IgD-negative memory B cell (primary cell): ENCODE measurements around the gene AGXT. TPM values are rescaled to one million over a fixed set of nuclear protein-coding genes. Genes with fewer than 3 reads are reported as not detected.

Experiments used
- H3K27ac Mint-ChIP-seq, 3 donors: one replicate each; pipeline ENCODE4 v1.8.0; 2020 to 2022; ENCODE audit warnings: mild to moderate bottlenecking in 3 of 3, mixed read lengths in 3 of 3, moderate library complexity in 1 of 3
- H3K27me3 Mint-ChIP-seq: one replicate; pipeline ENCODE4 v1.8.0; 2021; ENCODE audit warnings: mixed read lengths
- H3K36me3 Mint-ChIP-seq: one replicate; pipeline ENCODE4 v1.8.0; 2020; ENCODE audit warnings: mild to moderate bottlenecking, mixed read lengths
- H3K4me1 Mint-ChIP-seq, 3 donors: one replicate each; pipeline ENCODE4 v1.8.0; 2020 to 2022; ENCODE audit warnings: mixed read lengths in 3 of 3, mild to moderate bottlenecking in 1 of 3
- H3K4me3 Mint-ChIP-seq, 4 donors: one replicate each; pipeline ENCODE4 v1.8.0; 2020 to 2022; ENCODE audit warnings: mild to moderate bottlenecking in 4 of 4, mixed read lengths in 4 of 4, moderate library complexity in 3 of 4
- H3K9me3 Mint-ChIP-seq, 3 donors: one replicate each; pipeline ENCODE4 v1.8.0; 2020 to 2021; ENCODE audit warnings: mixed read lengths in 3 of 3, mild to moderate bottlenecking in 1 of 3
- polyA plus RNA-seq: library from polyadenylated mRNA; unstranded; fragments of 300-500 nt; fragmentation: Illumina TruSeq; gene quantifications from one replicate; pipeline ENCODE4 v1.2.3, GENCODE V29; 2021

AGXT gene
- polyA plus RNA-seq, result not detected

GRCh38 chr2:240868286-240869108 is at the start of gene AGXT:
TSS of gene AGXT (plus strand) at chr2:240868824. CDS start at chr2:240868866, 42 bp downstream.
- Mint-ChIP-seq H3K36me3 (no peaks in the 10 kb centered on the region), H3K4me1 (no peaks in the 10 kb centered on the region), H3K27ac (no peak within 1 kb of the TSS), H3K27me3 (peaks cover 2% of the 10 kb centered on the region), H3K4me3 (no peak within 1 kb of the TSS), H3K9me3 (no peaks in the 10 kb centered on the region)

GRCh38 chr2:240819126-240819857 is 49.3 kb upstream of the AGXT start:
- Mint-ChIP-seq H3K27ac (no peak overlapping the region), H3K4me1 (peaks cover 3 to 5% (median 4%) of the 10 kb centered on the region in 3 donors), H3K36me3 (peaks cover under 1% of the 10 kb centered on the region), H3K4me3 (peak overlapping the region in 1 of 4 donors; percentile 59), H3K9me3 (peaks cover 2 to 11% (median 8%) of the 10 kb centered on the region in 3 donors), H3K27me3 (peaks cover 41% of the 10 kb centered on the region)

GRCh38 chr2:240819858-240820606 is 48.6 kb upstream of the AGXT start, which contains the start of gene KIF1A:
TSS of gene KIF1A (minus strand) at chr2:240820219. CDS start at chr2:240797752, 22,467 bp downstream.
- H3K9me3 Mint-ChIP-seq, result peaks cover 2 to 11% (median 9%) of the 10 kb centered on the region in 3 donors
- H3K27me3 Mint-ChIP-seq, result peaks cover 44% of the 10 kb centered on the region
- no peaks in the 10 kb centered on the region for H3K36me3 Mint-ChIP-seq
- H3K4me1 Mint-ChIP-seq, result peaks cover 3 to 5% (median 4%) of the 10 kb centered on the region in 3 donors
- H3K4me3 Mint-ChIP-seq, result peak within 1 kb of the TSS in 3 of 4 donors; percentile 39 to 63 (median 59)
- no peak within 1 kb of the TSS for H3K27ac Mint-ChIP-seq

GRCh38 chr2:240820607-240821428 is 47.8 kb upstream of the AGXT start:
- Mint-ChIP-seq H3K4me3 (peak overlapping the region in 2 of 4 donors; percentile 39 to 63), H3K4me1 (peaks cover 3 to 5% (median 4%) of the 10 kb centered on the region in 3 donors), H3K27ac (no peak overlapping the region), H3K36me3 (no peaks in the 10 kb centered on the region), H3K27me3 (peaks cover 51% of the 10 kb centered on the region), H3K9me3 (peaks cover 2 to 11% (median 9%) of the 10 kb centered on the region in 3 donors)

GRCh38 chr2:240821429-240821778 is 47.2 kb upstream of the AGXT start:
- Mint-ChIP-seq H3K27ac (no peak overlapping the region), H3K36me3 (no peaks in the 10 kb centered on the region)

GRCh38 chr2:240822280-240822847 is 46.3 kb upstream of the AGXT start:
- Mint-ChIP-seq H3K27me3 (peaks cover 54% of the 10 kb centered on the region), H3K36me3 (no peaks in the 10 kb centered on the region), H3K9me3 (peaks cover 2 to 11% (median 9%) of the 10 kb centered on the region in 3 donors), H3K4me3 (no peak overlapping the region), H3K4me1 (peaks cover 3 to 5% (median 4%) of the 10 kb centered on the region in 3 donors), H3K27ac (no peak overlapping the region)

More at GRCh38 chr2:240821429-240821778, 47.2 kb upstream of the AGXT start:
- H3K4me1 Mint-ChIP-seq, result peaks cover 3 to 5% (median 4%) of the 10 kb centered on the region in 3 donors
- peaks cover 52% of the 10 kb centered on the region for H3K27me3 Mint-ChIP-seq
- H3K9me3 Mint-ChIP-seq, result peaks cover 2 to 11% (median 9%) of the 10 kb centered on the region in 3 donors
- H3K4me3 Mint-ChIP-seq, result peak overlapping the region in 2 of 4 donors; percentile 6 to 39

GRCh38 chr2:240823449-240824336 is 44.9 kb upstream of the AGXT start:
- peaks cover 54% of the 10 kb centered on the region for H3K27me3 Mint-ChIP-seq
- H3K36me3 Mint-ChIP-seq, result no peaks in the 10 kb centered on the region
- H3K4me3 Mint-ChIP-seq, result peak overlapping the region in 1 of 4 donors; percentile 28
- peaks cover 3 to 5% (median 4%) of the 10 kb centered on the region in 3 donors for H3K4me1 Mint-ChIP-seq
- H3K9me3 Mint-ChIP-seq, result peaks cover 2 to 11% (median 9%) of the 10 kb centered on the region in 3 donors
- no peak overlapping the region for H3K27ac Mint-ChIP-seq

- no peak overlapping the region for H3K4me3 Mint-ChIP-seq
- H3K9me3 Mint-ChIP-seq, result peaks cover 2 to 11% (median 9%) of the 10 kb centered on the region in 3 donors
- H3K27ac Mint-ChIP-seq, result no peak overlapping the region
- H3K36me3 Mint-ChIP-seq, result no peaks in the 10 kb centered on the region
- H3K4me1 Mint-ChIP-seq, result peaks cover 3 to 5% (median 4%) of the 10 kb centered on the region in 3 donors
- H3K27me3 Mint-ChIP-seq, result peaks cover 62% of the 10 kb centered on the region
Measured at GRCh38 chr2:240825476-240825875, 43.1 kb upstream of the AGXT start.

- no peak overlapping the region for H3K27ac Mint-ChIP-seq
- H3K4me1 Mint-ChIP-seq, result peaks cover 0 to 2% (median 2%) of the 10 kb centered on the region in 3 donors
- H3K36me3 Mint-ChIP-seq, result peaks cover 1% of the 10 kb centered on the region
- peak overlapping the region in 1 of 4 donors; percentile 70 for H3K4me3 Mint-ChIP-seq
- no peaks in the 10 kb centered on the region for H3K9me3 Mint-ChIP-seq
- H3K27me3 Mint-ChIP-seq, result peaks cover 26% of the 10 kb centered on the region
Measured at GRCh38 chr2:240831594-240832204, 36.9 kb upstream of the AGXT start.

GRCh38 chr2:240832205-240832727 is 36.4 kb upstream of the AGXT start:
- Mint-ChIP-seq H3K27ac (peak overlapping the region in 2 of 3 donors; percentile 93 to 94), H3K4me3 (peak overlapping the region in 2 of 4 donors; percentile 55 to 70), H3K27me3 (peaks cover 22% of the 10 kb centered on the region), H3K36me3 (peaks cover 1% of the 10 kb centered on the region), H3K9me3 (no peaks in the 10 kb centered on the region), H3K4me1 (peaks cover 0 to 2% (median 2%) of the 10 kb centered on the region in 3 donors)

- H3K4me3 Mint-ChIP-seq, result no peak overlapping the region
Measured at GRCh38 chr2:240832921-240833494, 35.6 kb upstream of the AGXT start.

GRCh38 chr2:240833724-240834285 is 34.8 kb upstream of the AGXT start:
- H3K36me3 Mint-ChIP-seq, result peaks cover 1% of the 10 kb centered on the region
- no peaks in the 10 kb centered on the region for H3K9me3 Mint-ChIP-seq
- H3K4me3 Mint-ChIP-seq, result no peak overlapping the region
- H3K4me1 Mint-ChIP-seq, result peaks cover 0 to 2% (median 2%) of the 10 kb centered on the region in 3 donors
- H3K27ac Mint-ChIP-seq, result no peak overlapping the region
- peaks cover 12% of the 10 kb centered on the region for H3K27me3 Mint-ChIP-seq

More at GRCh38 chr2:240832921-240833494, 35.6 kb upstream of the AGXT start:
- peaks cover 0 to 2% (median 2%) of the 10 kb centered on the region in 3 donors for H3K4me1 Mint-ChIP-seq
- peaks cover 1% of the 10 kb centered on the region for H3K36me3 Mint-ChIP-seq
- no peaks in the 10 kb centered on the region for H3K9me3 Mint-ChIP-seq
- peaks cover 16% of the 10 kb centered on the region for H3K27me3 Mint-ChIP-seq
- H3K27ac Mint-ChIP-seq, result peak overlapping the region in 1 of 3 donors; percentile 94
